Activated CD4-positive, alpha-beta memory T cell treated with anti-CD3 and anti-CD28 coated beads for 36 hours (primary cell): ENCODE data around the gene UBE2E2. TPM values are rescaled to one million over a fixed set of nuclear protein-coding genes. Genes with fewer than 3 reads are reported as not detected.

ENCODE experiments used
- CTCF ChIA-PET: fragments of 350-600 bp; sonication (Branson Sonifier 250); formaldehyde crosslinking; loops from one replicate; lab custom pipeline; 2021; ENCODE audit warnings: antibody characterized with exemption, inconsistent platforms; lab: Charles Lee
- POLR2A ChIA-PET: fragments of 350-600 bp; sonication (Branson Sonifier 250); formaldehyde crosslinking; loops from one replicate; lab custom pipeline; 2021; ENCODE audit warnings: antibody characterized with exemption; lab: Charles Lee
- DNase-seq: peaks from one replicate; pipeline ENCODE4 v3.0.0-alpha.2; 2020
- H3K27ac Mint-ChIP-seq: one replicate; pipeline ENCODE4 v1.8.0; 2021; ENCODE audit warnings: mixed read lengths
- H3K27me3 Mint-ChIP-seq: one replicate; pipeline ENCODE4 v1.8.0; 2021; ENCODE audit warnings: mixed read lengths
- H3K36me3 Mint-ChIP-seq: one replicate; pipeline ENCODE4 v1.8.0; 2021; ENCODE audit warnings: mixed read lengths
- H3K4me1 Mint-ChIP-seq: one replicate; pipeline ENCODE4 v1.8.0; 2021; ENCODE audit warnings: low read depth, mixed read lengths
- H3K4me3 Mint-ChIP-seq: one replicate; pipeline ENCODE4 v1.8.0; 2021; ENCODE audit warnings: mild to moderate bottlenecking, mixed read lengths
- H3K9me3 Mint-ChIP-seq: one replicate; pipeline ENCODE4 v1.8.0; 2021; ENCODE audit warnings: mixed read lengths
- intact Hi-C: fragments of 100-400 bp; cut with micrococcal nuclease; formaldehyde crosslinking; loops from one replicate; pipeline ENCODE4 v1.15.1; 2023
- total RNA-seq, 2 experiments: library from RNA; stranded (reverse); gene quantifications; one replicate each; pipeline ENCODE4 v1.2.3, GENCODE V29; 2021

UBE2E2 gene
- total RNA-seq, 2 experiments from 2014 or later: 2.0 to 4.2 TPM

DNA sequence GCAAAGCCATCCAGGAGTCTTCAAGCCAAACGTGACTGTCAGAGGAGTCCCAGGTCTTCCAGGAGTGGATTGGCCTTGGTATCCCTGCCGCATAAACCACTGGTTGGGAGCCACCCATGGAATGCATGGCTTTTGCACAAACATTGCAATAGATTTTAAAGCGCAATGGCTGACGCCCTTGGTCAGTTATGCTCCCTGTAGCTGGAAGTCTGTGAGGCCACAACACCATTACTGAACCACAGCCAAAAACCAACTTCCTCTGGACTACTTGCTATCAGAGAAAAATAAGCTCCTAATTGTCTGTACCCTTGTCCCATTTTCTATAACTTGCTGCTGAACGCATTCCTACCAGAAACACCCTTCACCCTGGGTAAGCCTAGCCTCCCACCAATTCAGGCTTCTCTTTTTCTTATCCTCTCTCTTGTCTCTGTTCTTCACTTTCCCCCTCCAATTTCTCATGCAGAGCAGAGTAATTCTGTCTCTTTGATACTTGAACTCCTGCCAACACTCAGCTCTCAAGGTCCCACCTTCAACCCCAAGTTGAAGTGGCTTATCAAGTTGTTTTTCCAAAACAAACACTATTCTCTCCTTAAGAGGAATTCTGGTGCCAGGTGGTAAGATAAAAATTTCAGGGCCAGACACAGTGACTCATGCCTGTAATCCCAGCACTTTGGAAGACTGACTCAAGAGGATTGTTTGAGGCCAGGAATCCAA lies 426.2 kb downstream of the UBE2E2 start:
- H3K36me3 Mint-ChIP-seq: no peaks in the 10 kb centered on the region
- H3K9me3 Mint-ChIP-seq: peaks cover 9% of the 10 kb centered on the region
- no peak overlapping the region for H3K27ac Mint-ChIP-seq
- no peaks in the 10 kb centered on the region for H3K4me1 Mint-ChIP-seq
- peaks cover 2% of the 10 kb centered on the region for H3K27me3 Mint-ChIP-seq
- no peak for DNase-seq
- ChIA-PET CTCF (no interaction called here), POLR2A (no interaction called here)
- no peak overlapping the region for H3K4me3 Mint-ChIP-seq
- intact Hi-C loops: no loop called here

DNA sequence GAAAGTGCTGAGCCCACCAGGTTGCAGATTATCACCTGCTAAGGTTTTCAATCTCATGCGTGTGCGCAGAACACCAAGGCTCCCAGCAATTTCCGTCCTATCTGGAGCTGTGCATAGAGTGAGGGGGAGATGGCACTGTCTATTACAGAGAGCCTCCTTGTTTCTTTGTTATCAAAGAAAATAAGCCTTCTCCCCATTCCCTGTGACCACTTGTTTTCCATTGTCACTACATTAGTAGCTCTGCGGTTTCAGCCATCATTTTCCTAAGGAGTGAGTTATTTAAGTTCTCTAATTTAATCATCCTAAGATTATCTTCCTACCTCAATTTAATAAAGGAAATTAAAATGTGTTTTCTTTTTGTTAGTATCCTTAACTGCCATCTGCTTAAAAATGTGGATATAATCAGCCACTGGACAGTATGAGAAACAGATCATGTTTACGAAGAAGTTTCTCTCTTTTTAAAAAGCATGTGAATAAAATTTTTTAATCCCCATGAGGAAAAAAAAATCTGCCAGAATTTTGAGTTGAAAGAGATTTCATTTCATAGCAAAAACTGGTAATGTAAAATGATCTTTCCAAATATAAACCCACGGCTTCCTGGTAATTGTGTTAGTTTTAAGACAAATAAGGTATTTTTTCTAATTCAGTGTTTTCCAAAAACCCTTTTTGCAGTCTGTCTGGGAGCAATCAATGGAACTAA lies 430.3 kb downstream of the UBE2E2 start:
- intact Hi-C loops: no loop called here
- H3K9me3 Mint-ChIP-seq: no peaks in the 10 kb centered on the region
- peaks cover 2% of the 10 kb centered on the region for H3K27me3 Mint-ChIP-seq
- POLR2A ChIA-PET: no interaction called here
- DNase-seq: no peak
- no peak overlapping the region for H3K27ac Mint-ChIP-seq
- CTCF ChIA-PET: no interaction called here
- no peaks in the 10 kb centered on the region for H3K36me3 Mint-ChIP-seq
- H3K4me3 Mint-ChIP-seq: no peak overlapping the region
- no peaks in the 10 kb centered on the region for H3K4me1 Mint-ChIP-seq

DNA sequence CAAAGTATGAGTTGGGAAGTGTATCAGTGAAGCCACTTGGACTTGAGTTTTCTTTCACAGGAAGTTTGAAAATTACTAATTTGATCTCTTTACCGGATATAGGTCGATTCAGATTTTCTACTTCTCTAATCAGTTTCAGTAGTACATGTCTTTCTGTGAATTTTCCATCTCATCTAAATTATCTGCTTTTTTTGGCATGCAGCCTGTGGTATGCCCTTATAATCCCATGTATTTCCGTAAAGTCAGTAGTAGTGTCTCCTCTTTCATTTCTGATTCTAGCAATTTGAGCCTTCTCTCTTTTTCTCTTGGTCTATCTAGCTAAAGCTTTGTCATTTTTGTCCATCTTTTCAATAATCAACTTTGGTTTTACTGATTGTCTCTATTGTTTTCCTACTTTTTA lies 434.2 kb downstream of the UBE2E2 start:
- intact Hi-C loops: no loop called here
- no peak for DNase-seq
- no peaks in the 10 kb centered on the region for H3K27me3 Mint-ChIP-seq
- H3K27ac Mint-ChIP-seq: no peak overlapping the region
- no peaks in the 10 kb centered on the region for H3K9me3 Mint-ChIP-seq
- no peaks in the 10 kb centered on the region for H3K36me3 Mint-ChIP-seq
- POLR2A ChIA-PET: no interaction called here
- CTCF ChIA-PET: no interaction called here
- no peaks in the 10 kb centered on the region for H3K4me1 Mint-ChIP-seq
- H3K4me3 Mint-ChIP-seq: no peak overlapping the region

DNA sequence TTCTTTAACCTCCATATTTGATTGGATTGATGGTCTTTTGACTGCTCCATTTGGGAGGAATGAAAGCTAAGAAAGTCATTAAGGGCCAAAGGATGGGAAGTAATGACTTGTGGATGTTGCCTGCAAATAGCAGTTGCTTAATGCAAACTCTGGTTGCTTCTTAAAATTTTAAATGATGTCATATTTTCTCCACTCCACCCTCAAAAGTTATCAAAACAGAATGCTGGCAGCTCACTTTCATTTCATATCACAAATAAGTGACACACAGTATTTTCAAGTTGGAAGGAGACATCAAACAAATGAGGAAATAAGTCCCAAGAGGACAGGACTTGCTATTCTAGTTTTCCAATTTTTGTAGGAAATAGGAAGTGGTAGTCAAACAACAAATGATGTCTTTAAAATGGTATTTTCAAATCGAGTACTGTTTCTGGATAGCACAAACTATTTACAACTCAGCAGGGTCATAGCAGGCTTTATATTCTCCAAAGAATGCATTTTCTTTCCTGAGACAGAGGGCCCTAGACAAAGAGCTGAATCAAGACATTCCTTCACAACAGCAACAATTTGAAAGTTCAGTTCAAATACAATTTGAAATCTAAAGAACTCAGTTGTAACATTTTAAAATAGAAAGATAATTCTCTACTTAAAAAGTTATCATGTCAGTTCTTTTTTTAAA lies 437.5 kb downstream of the UBE2E2 start:
- H3K27me3 Mint-ChIP-seq: no peaks in the 10 kb centered on the region
- H3K4me1 Mint-ChIP-seq: no peaks in the 10 kb centered on the region
- H3K4me3 Mint-ChIP-seq: no peak overlapping the region
- no peak for DNase-seq
- POLR2A ChIA-PET: no interaction called here
- no peaks in the 10 kb centered on the region for H3K36me3 Mint-ChIP-seq
- H3K27ac Mint-ChIP-seq: no peak overlapping the region
- no peaks in the 10 kb centered on the region for H3K9me3 Mint-ChIP-seq
- CTCF ChIA-PET: no interaction called here
- intact Hi-C loops: no loop called here
